NCI-H1694 treated with DMSO at 0.1 percent for 48 hours (cell line): ENCODE data around the gene AKTIP.
A peak's percentile ranks its signal among the peaks of the same experiment; 100 is the strongest.
"Not testable (repeated sequence)": the region's sequence is repeated elsewhere in the genome, so short reads cannot be mapped to it uniquely, and the experiment has no call there.

ENCODE experiments used
- DNase-seq: peaks from one replicate; lab custom pipeline; 2025; lab: John Stamatoyannopoulos, UW

The AKTIP gene

DNA sequence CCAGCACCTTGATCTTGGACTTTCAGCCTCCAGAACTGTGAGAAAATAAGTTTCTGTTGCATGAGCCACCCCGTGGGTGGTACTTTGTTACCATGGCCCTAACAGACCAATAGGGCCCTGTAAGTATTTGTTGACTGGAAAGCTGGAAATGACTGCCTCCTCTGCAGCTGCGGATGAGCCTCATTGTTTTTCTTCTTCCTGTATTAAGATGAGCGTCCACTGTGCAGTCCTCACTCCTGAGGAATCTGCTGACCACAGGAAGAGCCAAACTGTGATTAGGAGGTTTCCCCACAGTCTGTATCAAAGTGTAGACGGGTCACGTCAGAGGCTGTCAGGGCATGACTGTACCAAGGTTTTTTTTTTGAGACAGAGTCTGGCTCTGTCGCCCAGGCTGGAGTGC lies 12.2 kb upstream of the AKTIP start:
- no peak for DNase-seq

GRCh38 chr16:53512795-53513194 lies 9.8 kb upstream of the AKTIP start:
- DNase-seq: not testable (repeated sequence)

DNA sequence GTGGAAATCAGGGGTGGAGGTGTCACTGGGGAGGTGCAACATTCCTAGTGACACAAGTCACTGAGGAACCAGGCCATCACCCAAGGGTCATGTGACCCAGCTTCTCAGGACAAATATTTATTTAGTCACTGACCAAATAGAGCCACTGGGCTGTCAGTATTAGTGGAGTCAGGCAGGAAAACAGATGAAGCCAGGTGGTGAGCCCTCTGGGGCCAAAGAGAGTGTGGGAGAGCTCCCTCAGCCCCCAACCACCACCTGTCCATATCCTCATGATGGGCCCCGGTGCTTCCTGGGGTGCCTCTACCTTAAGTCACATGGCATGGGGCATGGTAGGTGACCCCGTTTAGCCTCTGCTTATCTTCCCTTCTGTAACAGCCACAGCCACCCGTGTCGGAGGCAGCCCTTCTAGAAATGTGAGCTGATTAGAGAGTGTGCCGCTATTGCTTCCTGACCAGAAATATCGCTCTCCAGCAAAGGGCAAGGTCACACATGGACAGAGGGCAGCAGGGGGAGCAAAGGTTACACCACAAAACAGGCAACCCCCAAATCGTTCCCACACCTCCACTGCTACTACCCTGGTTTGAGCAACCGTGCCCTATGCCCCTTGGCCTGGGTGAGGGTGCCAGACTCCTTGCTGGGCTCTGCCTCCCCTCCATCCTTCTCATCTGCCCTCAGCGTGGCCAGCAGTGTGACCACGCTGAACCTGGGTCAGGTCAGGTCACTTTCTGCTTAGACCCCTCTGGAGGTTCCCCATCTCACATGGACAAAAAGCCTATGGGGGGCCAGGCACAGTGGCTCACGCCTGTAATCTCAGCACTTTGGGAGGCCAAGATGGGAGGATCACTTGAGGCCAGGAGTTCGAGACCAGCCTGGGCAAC lies 8.6 kb upstream of the AKTIP start:
- no peak for DNase-seq

DNA sequence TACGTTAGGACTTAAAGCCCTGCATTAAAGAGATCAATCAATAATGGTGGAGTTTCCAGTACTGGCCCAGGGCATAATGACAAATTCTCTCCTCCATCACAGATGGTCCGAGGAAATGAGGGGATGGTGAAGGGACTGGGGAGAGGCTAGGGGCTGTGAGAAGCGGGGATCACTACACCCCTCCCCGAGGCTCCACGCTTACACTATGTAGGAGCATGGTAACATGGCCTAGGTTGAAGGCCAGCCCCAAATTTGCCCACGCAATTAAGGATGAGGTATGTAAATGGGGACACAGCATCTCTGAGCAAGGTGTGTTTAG lies 8.0 kb upstream of the AKTIP start:
- DNase-seq: no peak

DNA sequence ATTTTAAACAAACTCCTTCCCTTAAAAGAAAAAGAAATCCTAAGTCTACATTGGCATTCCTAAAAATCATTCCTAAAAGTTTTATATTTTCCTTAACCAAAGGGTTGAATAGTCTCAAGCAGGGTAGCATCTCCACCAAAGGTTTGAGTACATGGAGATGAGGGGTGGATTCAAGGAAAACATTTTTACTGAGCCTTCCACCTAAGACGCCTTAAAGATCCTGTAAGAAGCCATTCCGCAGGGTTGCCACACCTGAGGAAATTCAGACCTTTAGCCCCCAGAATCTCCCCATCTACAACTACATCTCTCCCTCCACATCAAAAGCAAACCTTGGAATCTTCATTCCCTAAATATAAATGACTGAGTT lies 7.7 kb upstream of the AKTIP start:
- no peak for DNase-seq

DNA sequence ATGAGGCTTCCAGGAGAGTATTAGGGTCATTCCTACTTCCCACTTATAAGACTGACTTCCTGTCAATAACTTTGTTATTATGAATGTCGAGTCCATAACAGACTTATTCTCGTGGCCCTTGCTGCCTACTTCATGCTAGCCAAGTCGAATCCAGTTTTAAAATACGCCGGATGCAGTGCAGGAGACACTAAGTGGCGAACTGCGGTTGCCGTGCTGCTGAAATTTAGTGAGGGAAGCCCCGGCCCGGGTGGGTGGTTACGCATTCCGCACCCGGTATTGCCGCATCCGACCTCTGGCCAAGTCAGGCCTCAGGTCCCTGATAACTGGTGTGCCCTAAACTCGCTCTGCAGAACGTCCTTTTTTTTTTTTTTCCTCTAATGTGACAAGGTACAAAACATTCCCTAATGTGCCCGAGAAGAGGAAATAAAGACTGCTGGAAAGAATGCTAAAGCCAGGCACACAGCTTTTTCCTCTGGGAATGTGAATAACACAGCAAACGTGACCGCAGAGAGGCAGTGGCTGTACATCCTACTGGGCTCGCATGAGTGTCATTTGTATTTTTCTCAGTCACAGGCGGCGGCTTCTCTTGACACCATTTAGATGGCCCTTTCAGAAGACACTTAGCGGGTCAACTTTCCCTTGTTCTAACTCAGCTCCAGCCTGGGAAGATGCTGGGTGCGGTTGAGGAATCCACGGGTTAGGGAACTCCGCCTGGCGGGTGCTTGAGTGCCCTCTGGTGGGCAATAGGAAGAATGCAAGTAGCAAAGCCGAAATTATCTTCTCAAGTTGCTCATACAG lies 7.1 kb upstream of the AKTIP start:
- DNase-seq: peak; percentile 19

GRCh38 chr16:53507464-53508179 lies 4.6 kb upstream of the AKTIP start:
- DNase-seq: no peak

- no peak for DNase-seq
Measured at GRCh38 chr16:53506254-53506653, 3.2 kb upstream of the AKTIP start.

GRCh38 chr16:53504665-53505064 lies 1.7 kb upstream of the AKTIP start:
- no peak for DNase-seq

GRCh38 chr16:53503991-53504663 lies 1.1 kb upstream of the AKTIP start:
- DNase-seq: no peak

GRCh38 chr16:53503270-53503923 lies 388 bp upstream of the AKTIP start:
- DNase-seq: peak; percentile 97

GRCh38 chr16:53501216-53501859 lies 1.7 kb downstream of the AKTIP start:
- no peak for DNase-seq

- DNase-seq: no peak
Measured at GRCh38 chr16:53498984-53499383, 4.0 kb downstream of the AKTIP start.

DNA sequence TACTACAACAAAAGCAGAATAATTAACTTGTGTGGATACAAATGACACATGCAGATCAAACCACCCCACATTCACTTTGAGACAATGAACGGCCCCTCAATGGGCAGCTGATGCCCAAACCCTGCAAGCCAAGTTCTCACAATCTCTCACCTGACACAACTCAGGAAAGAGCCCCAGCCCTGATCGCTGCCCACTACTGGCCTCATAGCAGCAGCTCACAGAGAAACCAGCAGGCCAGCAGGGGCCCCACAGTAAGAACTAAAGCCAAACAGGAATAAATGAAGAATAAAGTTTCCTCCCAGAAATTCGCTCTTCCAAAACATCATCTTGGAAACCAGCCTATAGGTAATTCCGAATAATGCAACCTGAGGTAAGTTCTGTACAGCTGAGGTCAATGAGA lies 7.7 kb downstream of the AKTIP start:
- no peak for DNase-seq

GRCh38 chr16:53494636-53495035 lies 8.4 kb downstream of the AKTIP start:
- no peak for DNase-seq

- no peak for DNase-seq
Measured at GRCh38 chr16:53492503-53492902, 10.5 kb downstream of the AKTIP start.

DNA sequence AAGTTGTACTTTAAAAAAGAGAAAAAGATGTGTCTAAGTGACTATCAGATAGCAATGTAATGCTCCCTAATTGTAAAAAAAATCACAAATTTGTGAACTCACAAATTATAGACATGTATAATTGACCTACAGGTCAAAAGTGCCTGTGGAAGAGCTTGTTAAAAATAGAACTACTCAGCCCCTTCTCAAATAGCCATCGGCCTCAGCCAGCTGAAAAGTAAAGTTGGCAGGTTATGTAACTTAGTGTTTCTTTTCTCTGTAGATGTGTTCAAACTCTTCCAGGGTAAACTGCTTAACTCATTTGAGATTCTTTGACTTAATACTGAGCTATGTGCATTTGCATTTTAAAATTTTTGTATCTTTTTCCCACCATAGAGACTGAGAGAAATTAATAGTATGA lies 13.3 kb downstream of the AKTIP start:
- DNase-seq: no peak

- DNase-seq: no peak
Measured at GRCh38 chr16:53486230-53486629, 16.8 kb downstream of the AKTIP start.

DNA sequence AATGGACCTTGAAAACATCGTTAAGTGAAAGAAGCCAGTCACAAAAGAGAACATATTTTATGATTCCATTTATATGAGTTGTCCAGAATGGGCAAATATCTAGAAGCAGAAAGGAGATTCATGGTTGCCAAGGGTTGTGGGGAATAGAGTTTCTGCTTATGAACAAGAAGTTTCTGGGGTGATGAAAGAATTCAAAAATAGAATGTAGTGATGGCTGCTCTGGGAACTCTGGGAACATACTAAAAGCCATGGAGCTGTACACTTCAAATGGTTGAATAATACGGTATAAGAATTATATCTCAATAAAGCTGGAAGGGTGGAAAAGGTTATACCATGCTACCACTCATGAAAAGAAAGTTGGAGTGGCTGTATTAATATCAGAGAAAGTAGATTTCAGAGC lies 18.5 kb downstream of the AKTIP start:
- DNase-seq: no peak

- no peak for DNase-seq
Measured at GRCh38 chr16:53482123-53482522, 20.9 kb downstream of the AKTIP start.

- no peak for DNase-seq
Measured at GRCh38 chr16:53480394-53480793, 22.6 kb downstream of the AKTIP start.
